Measurements from ENCODE around the gene WDR90.
"Not testable (repeated sequence)": the region's sequence is repeated elsewhere in the genome, so short reads cannot be mapped to it uniquely, and the experiment has no call there.

The WDR90 gene

DNA sequence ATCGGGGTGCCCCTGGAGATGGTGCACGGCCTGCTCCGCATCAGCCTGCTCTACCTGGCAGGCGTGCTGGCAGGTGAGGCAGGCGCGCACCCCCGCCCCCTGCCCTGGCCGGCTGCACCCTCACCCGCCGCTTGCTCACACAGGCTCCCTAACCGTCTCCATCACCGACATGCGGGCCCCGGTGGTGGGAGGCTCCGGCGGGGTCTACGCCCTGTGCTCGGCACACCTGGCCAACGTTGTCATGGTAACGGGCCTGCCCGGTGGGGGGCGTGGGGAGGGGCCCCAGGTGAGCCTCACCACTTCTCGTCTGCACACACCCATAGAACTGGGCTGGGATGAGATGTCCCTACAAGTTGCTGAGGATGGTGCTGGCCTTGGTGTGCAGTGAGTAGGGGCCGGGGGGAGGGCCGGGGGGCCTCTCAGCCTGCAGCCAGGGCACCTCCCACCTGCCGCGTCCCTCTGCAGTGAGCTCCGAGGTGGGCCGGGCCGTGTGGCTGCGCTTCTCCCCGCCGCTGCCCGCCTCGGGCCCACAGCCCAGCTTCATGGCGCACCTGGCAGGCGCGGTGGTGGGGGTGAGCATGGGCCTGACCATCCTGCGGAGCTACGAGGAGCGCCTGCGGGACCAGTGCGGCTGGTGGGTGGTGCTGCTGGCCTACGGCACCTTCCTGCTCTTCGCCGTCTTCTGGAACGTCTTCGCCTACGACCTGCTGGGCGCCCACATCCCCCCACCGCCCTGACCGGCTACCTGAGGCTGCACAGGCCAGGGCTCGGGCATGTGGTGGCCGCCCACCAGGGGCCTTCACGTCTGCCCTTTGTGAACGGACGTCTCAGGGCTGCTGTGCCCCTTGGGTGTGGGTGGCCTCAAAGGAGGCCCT is 28.4 kb downstream of the WDR90 start:
- DNase-seq: no peak

DNA sequence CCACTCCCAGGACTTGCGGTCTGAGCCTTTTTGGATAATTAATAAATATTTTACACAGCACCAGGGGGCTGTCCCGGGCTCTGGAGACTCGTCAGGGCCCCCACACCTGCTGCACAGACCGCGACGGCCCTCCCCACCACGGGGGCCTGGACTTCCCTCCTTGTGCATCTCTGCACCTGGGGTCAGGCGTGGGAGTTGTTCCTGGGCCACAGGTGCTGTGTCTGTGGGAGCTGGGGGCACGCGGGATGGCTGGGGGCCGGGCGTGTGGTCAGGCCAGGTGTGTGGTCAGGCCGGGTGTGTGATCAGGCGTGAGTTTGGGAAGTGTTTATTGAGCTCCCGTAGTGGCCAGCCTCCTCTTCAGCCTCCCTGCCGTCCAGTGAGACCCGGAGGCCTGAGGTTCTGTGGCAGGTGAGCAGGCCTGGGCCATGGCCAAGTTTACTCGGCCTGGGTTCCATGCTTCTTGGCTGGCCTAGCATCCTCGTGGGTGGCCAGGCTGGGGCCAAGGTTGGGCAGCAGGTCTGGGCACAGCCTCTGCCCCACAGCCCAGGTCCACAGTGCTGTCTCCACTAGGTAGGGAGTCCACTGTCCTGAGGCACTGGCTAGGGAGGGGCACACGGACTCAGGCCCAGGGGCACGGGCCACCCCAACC is 29.2 kb downstream of the WDR90 start:
- DNase-seq: no peak

DNA sequence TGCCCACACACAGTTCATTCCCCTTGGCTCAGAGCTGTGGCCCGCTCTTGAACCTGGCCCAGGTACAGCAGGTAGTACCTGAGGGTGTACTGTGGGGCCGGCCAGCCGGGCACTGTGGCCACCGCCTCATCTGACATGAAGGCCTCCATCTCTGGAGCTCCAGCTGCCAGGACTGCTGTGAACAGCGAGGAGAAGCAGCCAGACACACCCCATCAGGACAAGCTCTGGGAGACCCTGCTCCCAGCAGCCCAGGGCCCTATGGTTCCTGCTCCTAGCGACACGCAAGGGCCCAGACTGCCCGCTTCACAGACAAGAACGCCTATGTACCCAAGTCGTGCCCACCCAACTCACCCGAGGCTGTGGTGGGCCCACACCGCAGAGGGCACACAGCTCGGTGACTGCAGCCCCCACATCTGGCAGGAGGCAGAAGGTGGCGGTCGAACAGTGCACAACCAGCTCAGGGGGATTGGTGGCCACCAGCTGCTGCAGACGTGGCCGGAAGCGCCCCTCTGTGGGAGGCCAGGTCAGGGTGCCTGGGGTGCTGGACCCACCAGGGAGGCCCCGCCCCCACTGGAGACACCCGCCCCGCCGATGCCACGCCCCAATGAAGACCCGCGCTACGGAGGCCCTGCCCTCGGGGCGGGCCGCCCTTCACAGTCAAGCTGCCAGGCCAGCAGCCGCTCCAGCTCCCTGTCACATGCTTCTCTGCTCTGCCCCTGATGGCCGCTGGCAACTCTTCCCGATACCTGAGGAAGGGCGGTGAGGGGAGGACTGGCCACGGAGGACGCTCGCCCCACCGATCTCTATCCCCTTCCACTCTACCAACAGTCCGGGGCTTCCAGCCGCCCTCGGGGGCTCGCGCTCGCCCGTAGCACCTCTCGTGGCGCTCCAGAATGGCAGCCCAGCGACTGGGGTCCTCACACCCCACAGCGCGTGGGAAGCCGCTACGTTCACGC is 30.0 kb downstream of the WDR90 start:
- peak; percentile 80 for DNase-seq

DNA sequence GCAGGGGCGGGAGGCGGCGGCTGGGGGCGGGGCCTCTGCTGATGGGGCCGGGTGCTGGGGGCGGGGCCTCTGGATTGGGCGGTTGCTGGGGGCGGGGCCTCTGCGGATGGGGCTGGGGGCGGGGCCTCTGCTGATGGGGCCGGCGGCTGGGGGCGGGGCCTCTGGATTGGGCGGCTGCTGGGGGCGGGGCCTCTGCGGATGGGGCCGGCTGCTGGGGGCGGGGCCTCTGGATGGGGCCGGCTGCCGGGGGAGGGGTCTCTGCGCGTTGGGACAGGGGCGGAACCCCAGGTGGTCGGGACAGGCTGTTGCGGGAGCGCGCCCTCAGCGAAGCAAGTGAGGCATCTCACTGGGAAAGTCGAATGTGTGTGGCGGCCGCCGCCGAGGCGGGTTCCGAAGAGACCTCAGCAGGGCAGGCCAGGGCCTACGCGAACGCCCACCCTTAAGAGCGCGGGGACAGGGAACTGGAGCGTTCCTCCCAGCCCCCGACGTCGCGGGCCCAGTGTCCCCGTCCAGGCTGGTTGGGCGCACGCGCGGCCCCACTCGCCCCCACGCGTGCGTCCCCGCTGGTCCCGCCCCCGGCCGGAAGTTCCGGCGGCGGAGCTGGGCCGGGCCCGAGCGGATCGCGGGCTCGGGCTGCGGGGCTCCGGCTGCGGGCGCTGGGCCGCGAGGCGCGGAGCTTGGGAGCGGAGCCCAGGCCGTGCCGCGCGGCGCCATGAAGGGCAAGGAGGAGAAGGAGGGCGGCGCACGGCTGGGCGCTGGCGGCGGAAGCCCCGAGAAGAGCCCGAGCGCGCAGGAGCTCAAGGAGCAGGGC is 30.9 kb downstream of the WDR90 start, which contains the start of gene STUB1:
Gene STUB1, plus strand, starts transcription at position 597 of the 811 bp plus-strand sequence. Its CDS starts 116 bp downstream, at position 713.
- peak; percentile 93 for DNase-seq

DNA sequence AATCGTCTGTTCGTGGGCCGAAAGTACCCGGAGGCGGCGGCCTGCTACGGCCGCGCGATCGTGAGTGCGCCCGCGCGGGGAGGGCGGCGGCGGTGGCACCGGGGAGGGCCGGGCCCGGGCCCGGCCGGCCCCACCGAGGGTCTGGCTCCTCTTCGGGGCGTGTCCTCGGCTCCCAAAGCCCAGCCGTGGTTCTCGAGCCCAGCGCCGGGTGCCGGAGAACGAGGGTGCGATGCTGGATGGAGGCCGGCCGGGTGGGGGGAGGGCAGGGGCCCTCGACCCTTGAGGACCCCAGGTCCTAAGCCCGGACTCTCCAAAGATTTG is 31.4 kb downstream of the WDR90 start:
- DNase-seq: no peak

DNA sequence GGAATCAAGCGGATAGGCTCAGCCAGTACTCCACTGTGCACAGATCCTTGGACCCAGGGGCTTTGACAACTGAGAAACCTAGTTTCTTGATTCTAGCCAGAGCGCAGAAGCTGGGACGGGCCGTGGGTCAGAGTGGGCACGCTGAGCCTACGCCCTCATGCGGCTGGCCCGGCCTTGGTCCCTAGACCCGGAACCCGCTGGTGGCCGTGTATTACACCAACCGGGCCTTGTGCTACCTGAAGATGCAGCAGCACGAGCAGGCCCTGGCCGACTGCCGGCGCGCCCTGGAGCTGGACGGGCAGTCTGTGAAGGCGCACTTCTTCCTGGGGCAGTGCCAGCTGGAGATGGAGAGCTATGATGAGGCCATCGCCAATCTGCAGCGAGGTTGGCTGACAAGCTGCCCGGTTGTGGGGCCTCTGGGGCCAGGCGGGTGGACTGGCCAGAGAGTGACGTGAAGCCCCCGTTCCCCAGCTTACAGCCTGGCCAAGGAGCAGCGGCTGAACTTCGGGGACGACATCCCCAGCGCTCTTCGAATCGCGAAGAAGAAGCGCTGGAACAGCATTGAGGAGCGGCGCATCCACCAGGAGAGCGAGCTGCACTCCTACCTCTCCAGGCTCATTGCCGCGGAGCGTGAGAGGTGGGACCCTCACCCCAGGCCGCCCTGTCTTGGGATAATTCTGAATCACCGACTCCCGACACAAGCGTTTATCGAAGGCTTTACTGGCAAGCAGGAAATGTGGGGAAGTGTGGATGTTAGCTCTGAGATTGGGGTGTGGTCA is 32.0 kb downstream of the WDR90 start:
- DNase-seq: peak; percentile 60

DNA sequence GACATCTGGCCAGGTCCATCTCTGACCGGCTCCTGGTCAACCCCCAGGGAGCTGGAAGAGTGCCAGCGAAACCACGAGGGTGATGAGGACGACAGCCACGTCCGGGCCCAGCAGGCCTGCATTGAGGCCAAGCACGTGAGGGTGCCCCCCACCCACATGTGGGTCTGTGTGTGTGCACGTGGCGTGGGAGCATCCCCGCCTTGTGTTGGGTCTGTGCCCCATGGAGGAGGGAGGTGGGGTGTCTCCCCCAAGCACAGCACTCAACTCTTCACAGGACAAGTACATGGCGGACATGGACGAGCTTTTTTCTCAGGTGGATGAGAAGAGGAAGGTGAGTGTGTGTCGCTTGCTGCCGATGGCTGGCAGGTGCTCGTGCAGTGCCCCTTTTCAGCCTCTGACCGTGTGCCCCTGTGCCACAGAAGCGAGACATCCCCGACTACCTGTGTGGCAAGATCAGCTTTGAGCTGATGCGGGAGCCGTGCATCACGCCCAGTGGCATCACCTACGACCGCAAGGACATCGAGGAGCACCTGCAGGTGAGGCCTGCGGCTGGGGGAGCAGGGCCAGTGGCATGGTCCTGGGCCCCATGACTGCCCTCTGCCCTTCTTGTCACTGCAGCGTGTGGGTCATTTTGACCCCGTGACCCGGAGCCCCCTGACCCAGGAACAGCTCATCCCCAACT is 32.7 kb downstream of the WDR90 start:
- DNase-seq: peak; percentile 23

DNA sequence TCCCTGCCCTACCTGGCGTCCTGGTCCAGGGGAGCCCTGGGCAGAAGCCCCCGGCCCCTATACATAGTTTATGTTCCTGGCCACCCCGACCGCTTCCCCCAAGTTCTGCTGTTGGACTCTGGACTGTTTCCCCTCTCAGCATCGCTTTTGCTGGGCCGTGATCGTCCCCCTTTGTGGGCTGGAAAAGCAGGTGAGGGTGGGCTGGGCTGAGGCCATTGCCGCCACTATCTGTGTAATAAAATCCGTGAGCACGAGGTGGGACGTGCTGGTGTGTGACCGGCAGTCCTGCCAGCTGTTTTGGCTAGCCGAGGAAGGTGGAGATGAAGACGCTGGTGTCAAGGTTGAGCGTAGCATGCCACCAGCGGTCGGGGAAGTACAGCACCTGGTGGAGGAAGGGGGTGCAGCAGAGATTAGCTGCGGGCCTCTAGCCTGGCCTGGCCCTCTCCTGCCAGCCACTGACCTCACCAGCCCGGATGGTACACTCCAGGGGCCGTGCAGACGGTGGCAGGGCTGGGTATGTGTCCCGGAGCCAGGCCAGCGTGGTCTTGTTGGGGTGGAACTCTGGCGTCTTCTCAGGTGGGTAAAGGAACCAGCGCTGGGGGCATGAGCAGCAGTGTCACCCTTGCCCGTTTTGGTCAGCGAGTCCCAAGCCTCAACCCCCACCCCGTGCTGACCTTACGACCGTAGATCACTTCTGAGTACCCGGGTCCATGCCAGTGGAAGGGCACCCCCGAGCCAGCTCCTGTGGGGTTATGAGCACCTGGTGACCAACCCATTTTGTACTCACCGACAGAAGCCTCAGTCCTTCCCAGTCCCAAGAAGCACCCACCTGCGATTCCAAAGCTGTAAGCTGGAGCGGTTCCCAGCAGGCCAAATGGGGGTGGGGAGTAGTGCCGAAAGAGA is 33.6 kb downstream of the WDR90 start:
- no peak for DNase-seq

DNA sequence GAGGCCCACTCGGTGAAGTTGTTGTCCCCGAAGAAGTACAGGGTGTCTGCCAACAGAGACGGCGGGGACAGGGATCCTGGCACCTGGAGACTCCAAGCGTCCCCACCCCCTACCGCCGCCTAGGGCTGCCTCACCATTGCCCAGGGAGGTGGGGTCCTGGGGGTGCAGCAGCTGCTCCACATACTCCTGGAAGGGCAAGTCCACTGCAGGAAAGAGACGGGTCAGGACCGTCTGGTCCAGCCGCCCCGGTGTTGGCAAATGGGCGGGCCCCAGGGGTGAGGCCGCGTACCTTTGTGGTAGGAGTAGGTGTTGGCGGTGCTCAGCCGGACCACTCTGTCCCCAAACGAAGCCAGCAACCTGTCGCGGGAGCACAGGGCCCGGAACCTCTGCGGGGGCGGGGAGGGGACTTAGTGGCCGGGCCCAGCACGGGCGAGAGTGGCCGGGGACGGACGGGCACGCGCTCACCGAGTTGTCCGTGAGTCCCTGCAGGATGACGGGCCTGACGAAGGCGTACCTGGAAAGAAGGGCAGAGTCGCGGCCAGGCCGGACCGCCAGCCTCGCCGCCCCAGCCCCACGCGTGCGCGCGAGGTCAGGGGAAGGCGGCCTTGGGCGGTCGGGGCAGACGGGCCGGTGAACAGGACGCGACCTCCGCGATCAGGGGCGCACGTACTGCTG is 34.4 kb downstream of the WDR90 start:
- peak; percentile 46 for DNase-seq

DNA sequence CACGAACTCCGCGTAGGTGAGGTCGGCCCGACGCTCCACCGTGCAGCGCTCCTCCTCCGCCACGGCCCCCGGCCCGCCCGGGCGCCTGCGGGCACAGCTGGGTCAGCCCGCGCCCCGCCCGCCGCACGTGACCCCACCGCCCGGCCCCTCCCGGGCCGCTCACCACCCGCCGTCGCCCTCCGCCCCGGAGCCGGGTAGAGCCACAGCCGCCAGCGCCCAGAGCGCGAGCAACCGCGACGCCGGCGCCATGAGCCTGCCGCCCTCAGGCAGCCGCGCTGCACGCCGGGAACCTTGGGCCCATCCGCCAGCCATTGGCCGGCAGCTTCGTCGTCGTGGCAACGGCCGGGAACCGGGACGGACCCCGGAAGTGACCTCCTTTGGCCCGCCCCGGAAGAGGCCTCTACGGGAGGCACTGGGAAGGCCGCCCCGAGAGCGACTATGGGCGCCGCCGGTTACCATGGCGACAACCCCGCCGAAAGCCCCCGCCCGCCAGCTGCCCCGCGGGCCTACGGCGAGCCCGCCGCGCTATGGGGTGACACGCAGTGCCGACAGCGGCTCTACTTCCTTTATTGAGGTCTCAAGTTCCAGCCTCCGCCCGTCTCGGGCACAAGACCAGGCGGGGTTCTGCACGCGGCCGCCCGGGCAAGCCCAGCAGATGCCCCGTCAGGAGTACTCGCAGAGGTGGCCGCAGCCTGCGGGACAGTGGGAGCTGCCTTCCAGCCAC is 35.1 kb downstream of the WDR90 start, which contains the start of gene JMJD8:
Gene JMJD8, minus strand, starts transcription at position 264 of the 724 bp plus-strand sequence. Its CDS starts 15 bp downstream, at position 249.
- DNase-seq: peak; percentile 98

DNA sequence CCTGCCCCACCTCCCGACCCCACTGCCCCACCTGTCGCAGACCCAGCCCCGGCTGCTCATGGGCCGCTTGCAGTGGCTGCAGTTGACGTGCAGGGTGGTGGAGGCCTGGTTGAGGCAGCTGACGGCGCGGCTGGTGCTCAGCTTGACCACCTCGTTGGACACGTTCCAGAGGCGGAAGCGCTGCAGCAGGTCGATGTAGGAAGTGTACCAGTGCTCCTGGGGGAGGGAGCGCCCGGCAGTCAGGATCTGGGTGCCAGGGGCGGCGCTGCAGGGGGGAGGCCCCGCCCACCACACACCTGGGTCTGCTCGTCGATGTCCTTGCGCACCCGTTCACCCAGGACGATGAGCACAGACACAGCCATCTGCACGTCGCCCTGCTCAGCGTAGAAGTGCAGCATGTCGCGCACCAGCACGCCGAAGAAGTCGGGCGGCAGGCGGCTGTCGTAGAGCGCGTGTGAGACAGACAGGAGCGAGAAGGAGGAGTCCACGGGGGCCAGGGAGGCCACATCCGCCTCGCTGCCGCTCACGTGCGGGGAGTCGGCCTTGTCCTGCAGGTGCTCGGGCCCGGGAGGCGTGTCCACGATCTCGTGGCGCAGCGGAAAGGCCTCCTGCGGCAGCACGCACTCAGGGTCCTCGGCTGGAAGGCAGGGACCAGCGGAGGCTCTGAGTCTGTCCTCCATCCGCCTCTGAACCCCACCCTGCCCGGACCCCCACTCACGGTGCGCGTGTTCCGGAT is 36.0 kb downstream of the WDR90 start:
- DNase-seq: no peak

DNA sequence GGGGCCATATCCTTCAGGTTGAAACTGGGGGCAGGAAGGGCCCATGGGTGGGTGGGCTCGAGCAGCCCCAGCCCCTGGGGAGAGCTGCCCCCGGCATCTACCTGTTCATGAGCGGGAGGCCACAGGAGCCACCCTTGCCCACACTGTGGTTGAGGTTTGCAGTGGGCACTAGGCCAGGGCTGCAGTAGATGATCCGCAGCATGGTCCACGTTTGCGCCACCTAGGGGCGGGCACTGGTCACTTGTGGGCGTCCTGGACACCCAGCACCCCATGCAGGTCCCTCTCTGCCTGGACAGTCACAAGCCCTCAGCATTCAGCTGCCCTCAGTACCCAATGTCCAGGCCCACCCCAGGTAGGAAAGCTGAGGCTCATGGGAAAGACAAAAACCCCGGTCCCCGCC is 36.8 kb downstream of the WDR90 start:
- peak; percentile 20 for DNase-seq

DNA sequence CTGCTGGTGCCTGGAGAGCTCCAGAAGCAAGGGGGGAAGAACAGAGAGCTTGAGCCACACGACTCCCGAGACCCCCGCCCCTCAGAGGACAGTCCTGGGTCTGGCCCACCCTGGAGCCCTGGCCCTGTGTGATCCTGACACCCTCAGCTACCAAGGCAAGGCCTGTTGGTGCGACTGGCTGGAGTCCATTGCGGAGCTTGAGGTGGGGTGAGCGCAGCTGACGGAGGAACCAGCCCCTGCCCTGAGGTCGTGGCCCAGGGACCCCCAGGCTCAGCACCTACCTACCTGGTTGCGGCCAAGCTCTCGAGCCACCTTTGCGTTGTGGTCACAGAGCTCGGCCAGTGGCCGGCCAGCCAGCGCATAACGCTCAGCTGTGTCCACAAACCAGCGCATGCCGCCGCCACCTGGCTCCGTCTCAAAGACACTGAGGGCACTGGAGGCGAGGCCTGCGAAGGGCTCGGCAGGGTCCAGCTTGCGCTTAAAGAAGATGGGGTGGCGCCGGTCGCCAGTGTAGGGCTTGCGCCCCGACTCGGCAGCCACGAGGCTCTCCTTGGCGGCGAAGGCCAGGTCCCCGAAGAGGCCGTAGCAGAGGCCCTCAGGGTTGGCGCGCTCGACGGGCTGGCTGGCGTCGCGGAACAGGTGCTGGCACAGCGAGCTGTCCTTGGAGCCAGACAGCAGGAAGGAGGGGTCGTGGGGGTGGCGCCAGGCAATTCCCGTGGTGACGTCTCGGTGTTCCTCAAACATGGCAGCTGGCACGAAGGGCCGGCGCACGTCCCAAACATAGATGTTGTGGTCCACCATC is 37.5 kb downstream of the WDR90 start:
- no peak for DNase-seq

DNA sequence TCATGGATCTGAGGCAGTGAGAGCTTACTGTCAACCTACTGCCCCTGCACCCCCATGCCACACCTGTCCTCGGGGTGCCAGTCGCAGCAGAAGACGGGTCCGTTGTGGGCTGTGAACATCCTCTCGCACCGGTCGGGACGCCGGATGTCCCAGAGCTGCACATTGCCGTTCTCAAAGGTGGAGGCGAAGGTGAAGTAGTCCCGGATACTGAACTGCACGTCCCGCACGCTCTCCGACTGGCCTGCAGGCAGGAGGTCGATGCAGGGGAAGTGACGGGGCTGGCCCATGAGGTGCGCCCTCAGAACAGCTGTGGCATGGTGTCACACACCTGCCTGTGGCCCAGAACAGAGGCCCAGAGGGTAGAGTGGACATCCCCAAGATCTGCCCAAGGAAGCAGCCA is 38.3 kb downstream of the WDR90 start:
- no peak for DNase-seq

DNA sequence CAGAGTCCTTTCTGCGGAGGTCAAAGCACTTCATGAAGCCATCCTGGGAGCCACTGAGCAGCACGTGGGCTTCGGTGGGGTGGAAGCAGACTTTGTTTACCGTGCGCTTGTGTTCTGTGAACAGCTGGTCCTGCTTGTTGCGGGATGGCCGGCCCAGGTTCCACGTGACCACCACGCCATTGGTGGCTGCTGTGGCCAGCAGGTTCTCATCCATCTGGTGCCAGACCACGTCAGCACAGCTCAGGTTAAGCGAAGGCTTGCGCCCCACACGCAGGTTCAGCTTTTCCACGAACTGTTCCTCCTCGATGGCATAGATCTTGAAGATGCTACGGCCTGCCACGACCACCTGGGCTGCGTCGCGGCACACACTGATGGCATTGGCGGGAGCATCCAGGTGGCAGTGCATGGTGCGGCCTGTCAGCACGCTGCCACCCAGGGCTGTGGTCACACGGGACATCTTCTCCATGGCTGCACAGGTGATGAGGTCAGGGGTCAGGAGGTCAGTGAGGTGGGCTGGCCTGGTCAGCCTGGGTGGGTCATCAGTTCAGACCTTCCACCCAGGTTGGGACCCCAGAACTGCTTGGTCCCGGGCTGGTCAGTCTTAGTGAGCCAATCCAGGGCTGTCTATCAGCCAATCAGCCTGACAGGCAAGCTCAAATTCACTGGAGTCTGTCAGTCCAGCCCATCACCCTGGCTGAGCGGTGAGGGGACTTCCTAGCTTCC is 40.2 kb downstream of the WDR90 start:
- no peak for DNase-seq

DNA sequence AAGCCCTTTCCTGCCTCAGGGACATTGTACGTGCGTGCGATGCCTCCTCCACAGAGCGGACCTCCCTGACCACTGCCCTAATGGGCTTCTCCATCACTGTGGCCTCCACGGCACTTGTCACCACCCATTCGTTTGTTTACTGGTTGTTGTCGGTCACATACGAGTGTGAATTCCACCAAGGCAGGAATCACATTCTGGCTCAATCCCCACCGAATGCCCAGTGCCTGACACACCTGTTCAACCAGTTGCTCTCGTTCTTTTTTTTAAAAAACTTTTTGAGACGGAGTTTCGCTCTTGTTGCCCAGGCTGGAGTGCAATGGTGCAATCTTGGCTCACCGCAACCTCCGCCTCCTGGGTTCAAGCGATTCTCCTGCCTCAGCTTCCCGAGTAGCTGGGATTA is 42.1 kb downstream of the WDR90 start:
- not testable (repeated sequence) for DNase-seq
